Measurements from ENCODE around the gene MARVELD3. TPM values are rescaled to one million over a fixed set of nuclear protein-coding genes. Genes with fewer than 3 reads are reported as not detected.
"Not testable (repeated sequence)": the region's sequence is repeated elsewhere in the genome, so short reads cannot be mapped to it uniquely, and the experiment has no call there.

Gene MARVELD3
- polyA plus RNA-seq (2011; rRNA removed) (0.17 and 0.36 TPM in 2 replicates), polyA plus RNA-seq (2017; fragmentation: RNase III; extraction: RNeasy Plus Mini Kit Qiagen cat#74134 plus additional on column Dnase treatment) (0.08 to 0.25 TPM (median 0.18 TPM) in 3 replicates), polyA minus RNA-seq (2011; rRNA and poly(A)+ RNA removed) (0.19 and 0.25 TPM in 2 replicates)
- 0.11 and 0.17 TPM in 2 replicates for polyA plus RNA-seq (2012; cell fraction: cytosol; rRNA removed)
- polyA plus RNA-seq (2012; cell fraction: nucleus; rRNA removed), result 0.08 and 0.13 TPM in 2 replicates

- Histone ChIP-seq H3K4me2 (peak within 1 kb of the TSS; percentile 99), H3K4me1 (peaks cover 3% of the 10 kb centered on the region; the same call in 1 of the 3 replicates), H3K4me3 (peak within 1 kb of the TSS; percentile 61), H3K27ac (peak within 1 kb of the TSS; percentile 49 to 80; a peak in 5 of 6 replicates), H3K9me3 (no peaks in the 10 kb centered on the region)
- WGBS (ENCODE audit: missing lambda C conversion rate), result 4% methylated on average over 48 of the region's 98 CpGs
- ChIA-PET CTCF (no interaction called here), POLR2A (no interaction called here)
- DNase-seq (ENCODE audit: low read depth in 1 of 2, low spot score in 1 of 2) (peak in 1 of 2 experiments; percentile 17), FAIRE-seq (no peak), ATAC-seq (peak; percentile 48 to 76; a peak in 5 of 6 replicates)
- TF ChIP-seq RNF2 (IDR thresholded peaks at IDR 0.05; ENCODE audit: borderline replicate concordance, low read depth), result peak; percentile 85; the same call in 1 of the 2 replicates
- TF ChIP-seq KDM1A (IDR thresholded peaks at IDR 0.05; ENCODE audit: low read depth), result no peak
- TF ChIP-seq PHF8 (IDR thresholded peaks at IDR 0.05; ENCODE audit: borderline replicate concordance, low read depth), result 0 out of 2 replicates have a peak, but pooled peaks have one; percentile 25
These were observed at the start of gene MARVELD3 for GRCh38 chr16:71626018-71626857. TSS of gene MARVELD3 (plus strand) at chr16:71626184. CDS start at chr16:71626230, 46 bp downstream.

- H3K4me2 ChIP-seq, result no peak within 1 kb of the TSS
- no peaks in the 10 kb centered on the region for H3K9me3 ChIP-seq
- ATAC-seq, result no peak
- H3K27ac ChIP-seq, result no peak within 1 kb of the TSS
- H3K4me3 ChIP-seq, result no peak within 1 kb of the TSS
- ChIA-PET POLR2A (no interaction called here), CTCF (interaction anchor here (1.1 to 3.2 kb wide), 3 partner anchors 12 to 34 kb away, joined by 3 to 15 read pairs (median 13); no protein-coding TSS in a partner anchor)
- peaks cover 21% of the 10 kb centered on the region for H3K4me1 ChIP-seq
- FAIRE-seq, result no peak
- TF ChIP-seq ELK1 (IDR thresholded peaks at IDR 0.05; ENCODE audit: low read depth, low read length) (no peak), EP300 (IDR thresholded peaks at IDR 0.05) (no peak), NR3C1 (IDR thresholded peaks at IDR 0.05) (no peak), SMC3 (IDR thresholded peaks at IDR 0.05) (no peak), EHF (CRISPR knock-in tag; IDR thresholded peaks at IDR 0.05) (no peak), FOSL2 (IDR thresholded peaks at IDR 0.05) (no peak), FOSL2 (CRISPR knock-in tag; IDR thresholded peaks at IDR 0.05) (no peak), HDAC2 (IDR thresholded peaks at IDR 0.05) (no peak), RAD21 (conservative IDR thresholded peaks at IDR 0.05 in 1 of 2, IDR thresholded peaks at IDR 0.05 in 1 of 2) (no peak), TFCP2L1 (CRISPR knock-in tag; IDR thresholded peaks at IDR 0.05) (no peak), RARB (CRISPR knock-in tag; IDR thresholded peaks at IDR 0.05) (no peak), CBX2 (IDR thresholded peaks at IDR 0.05; ENCODE audit: borderline replicate concordance, low read depth) (no peak), FOXS1 (CRISPR knock-in tag; IDR thresholded peaks at IDR 0.05) (no peak), KDM1A (IDR thresholded peaks at IDR 0.05; ENCODE audit: low read depth) (no peak), POLR2AphosphoS2 (conservative IDR thresholded peaks at IDR 0.05; ENCODE audit: low read length) (no peak), RFX5 (IDR thresholded peaks at IDR 0.05) (no peak), MAX (IDR thresholded peaks at IDR 0.05) (no peak), NFE2L2 (conservative IDR thresholded peaks at IDR 0.05; ENCODE audit: low read length) (no peak), GATA3 (IDR thresholded peaks at IDR 0.05; ENCODE audit: borderline replicate concordance) (no peak), SREBF2 (IDR thresholded peaks at IDR 0.05) (no peak)
- WGBS (ENCODE audit: missing lambda C conversion rate), result 55% methylated on average over 3 of the region's 3 CpGs
- no peak for DNase-seq (ENCODE audit: low read depth in 1 of 2, low spot score in 1 of 2)
These were observed 49.0 kb upstream of the MARVELD3 start, which contains the start of gene TAT for GRCh38 chr16:71576971-71577370. TSS of gene TAT (minus strand) at chr16:71577092. CDS start at chr16:71576415, 677 bp downstream.

GRCh38 chr16:71582553-71582848 is 43.5 kb upstream of the MARVELD3 start:
- 80% methylated on average over 5 of the region's 5 CpGs for WGBS (ENCODE audit: missing lambda C conversion rate)
- POLR2A ChIA-PET; H3K27ac ChIP-seq; ATAC-seq; H3K9me3 ChIP-seq; FAIRE-seq; DNase-seq (ENCODE audit: low read depth in 1 of 2, low spot score in 1 of 2); H3K4me2 ChIP-seq; H3K4me3 ChIP-seq: not testable (repeated sequence)
- CTCF ChIA-PET, result interaction anchor here (0.7 to 2.6 kb wide), 3 partner anchors 9 to 80 kb away, joined by 3 to 14 read pairs (median 3); no protein-coding TSS in a partner anchor
- H3K4me1 ChIP-seq, result peaks cover 14% of the 10 kb centered on the region

Data from A549 (cell line).